Measurements from ENCODE around the gene SLC1A2.

DNA sequence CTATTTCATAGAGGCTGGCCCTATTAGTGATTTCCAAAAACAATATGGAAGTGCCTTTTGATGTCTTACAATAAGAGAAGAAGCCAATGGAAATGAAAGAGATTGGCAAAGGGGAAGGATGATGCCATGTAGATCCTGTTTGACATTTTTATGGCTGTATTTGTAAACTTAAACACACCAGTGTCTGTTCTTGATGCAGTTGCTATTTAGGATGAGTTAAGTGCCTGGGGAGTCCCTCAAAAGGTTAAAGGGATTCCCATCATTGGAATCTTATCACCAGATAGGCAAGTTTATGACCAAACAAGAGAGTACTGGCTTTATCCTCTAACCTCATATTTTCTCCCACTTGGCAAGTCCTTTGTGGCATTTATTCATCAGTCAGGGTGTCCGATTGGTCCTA is 189.0 kb downstream of the SLC1A2 start:
- TF ChIP-seq, protein P1, sequence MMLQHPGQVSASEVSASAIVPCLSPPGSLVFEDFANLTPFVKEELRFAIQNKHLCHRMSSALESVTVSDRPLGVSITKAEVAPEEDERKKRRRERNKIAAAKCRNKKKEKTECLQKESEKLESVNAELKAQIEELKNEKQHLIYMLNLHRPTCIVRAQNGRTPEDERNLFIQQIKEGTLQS (IDR thresholded peaks at IDR 0.05), result no peak
- TF ChIP-seq POLR2A (IDR thresholded peaks at IDR 0.05; ENCODE audit: borderline replicate concordance, extremely low read depth, insufficient read depth, insufficient read length) (no peak), ZNF274 (IDR thresholded peaks at IDR 0.05; ENCODE audit: low read depth, low read length) (no peak), ZFX (IDR thresholded peaks at IDR 0.05) (no peak), EZH2phosphoT487 (IDR thresholded peaks at IDR 0.05; ENCODE audit: borderline replicate concordance) (no peak), EZH2 (IDR thresholded peaks at IDR 0.05) (no peak), POLR2AphosphoS5 (IDR thresholded peaks at IDR 0.05; ENCODE audit: low read depth, low read length) (no peak), YY1 (IDR thresholded peaks at IDR 0.05; ENCODE audit: extremely low read depth, insufficient replicate concordance, low read depth, low read length) (no peak)
- TF ChIP-seq, protein P2, sequence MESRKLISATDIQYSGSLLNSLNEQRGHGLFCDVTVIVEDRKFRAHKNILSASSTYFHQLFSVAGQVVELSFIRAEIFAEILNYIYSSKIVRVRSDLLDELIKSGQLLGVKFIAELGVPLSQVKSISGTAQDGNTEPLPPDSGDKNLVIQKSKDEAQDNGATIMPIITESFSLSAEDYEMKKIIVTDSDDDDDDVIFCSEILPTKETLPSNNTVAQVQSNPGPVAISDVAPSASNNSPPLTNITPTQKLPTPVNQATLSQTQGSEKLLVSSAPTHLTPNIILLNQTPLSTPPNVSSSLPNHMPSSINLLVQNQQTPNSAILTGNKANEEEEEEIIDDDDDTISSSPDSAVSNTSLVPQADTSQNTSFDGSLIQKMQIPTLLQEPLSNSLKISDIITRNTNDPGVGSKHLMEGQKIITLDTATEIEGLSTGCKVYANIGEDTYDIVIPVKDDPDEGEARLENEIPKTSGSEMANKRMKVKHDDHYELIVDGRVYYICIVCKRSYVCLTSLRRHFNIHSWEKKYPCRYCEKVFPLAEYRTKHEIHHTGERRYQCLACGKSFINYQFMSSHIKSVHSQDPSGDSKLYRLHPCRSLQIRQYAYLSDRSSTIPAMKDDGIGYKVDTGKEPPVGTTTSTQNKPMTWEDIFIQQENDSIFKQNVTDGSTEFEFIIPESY (IDR thresholded peaks at IDR 0.05; ENCODE audit: extremely low read depth, insufficient replicate concordance, low read length), result no peak
- TF ChIP-seq, protein P3, sequence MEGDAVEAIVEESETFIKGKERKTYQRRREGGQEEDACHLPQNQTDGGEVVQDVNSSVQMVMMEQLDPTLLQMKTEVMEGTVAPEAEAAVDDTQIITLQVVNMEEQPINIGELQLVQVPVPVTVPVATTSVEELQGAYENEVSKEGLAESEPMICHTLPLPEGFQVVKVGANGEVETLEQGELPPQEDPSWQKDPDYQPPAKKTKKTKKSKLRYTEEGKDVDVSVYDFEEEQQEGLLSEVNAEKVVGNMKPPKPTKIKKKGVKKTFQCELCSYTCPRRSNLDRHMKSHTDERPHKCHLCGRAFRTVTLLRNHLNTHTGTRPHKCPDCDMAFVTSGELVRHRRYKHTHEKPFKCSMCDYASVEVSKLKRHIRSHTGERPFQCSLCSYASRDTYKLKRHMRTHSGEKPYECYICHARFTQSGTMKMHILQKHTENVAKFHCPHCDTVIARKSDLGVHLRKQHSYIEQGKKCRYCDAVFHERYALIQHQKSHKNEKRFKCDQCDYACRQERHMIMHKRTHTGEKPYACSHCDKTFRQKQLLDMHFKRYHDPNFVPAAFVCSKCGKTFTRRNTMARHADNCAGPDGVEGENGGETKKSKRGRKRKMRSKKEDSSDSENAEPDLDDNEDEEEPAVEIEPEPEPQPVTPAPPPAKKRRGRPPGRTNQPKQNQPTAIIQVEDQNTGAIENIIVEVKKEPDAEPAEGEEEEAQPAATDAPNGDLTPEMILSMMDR (IDR thresholded peaks at IDR 0.05 in 2 of 3, conservative IDR thresholded peaks at IDR 0.05 in 1 of 3; ENCODE audit: borderline replicate concordance in 1 of 3, insufficient read depth in 1 of 3, low read depth in 2 of 3, low read length in 2 of 3), result no peak
- TF ChIP-seq, protein P4, sequence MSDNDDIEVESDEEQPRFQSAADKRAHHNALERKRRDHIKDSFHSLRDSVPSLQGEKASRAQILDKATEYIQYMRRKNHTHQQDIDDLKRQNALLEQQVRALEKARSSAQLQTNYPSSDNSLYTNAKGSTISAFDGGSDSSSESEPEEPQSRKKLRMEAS (IDR thresholded peaks at IDR 0.05), result no peak

Data from HCT116 (cell line).